Kidney (tissue), 14 donors: ENCODE results near the gene COMMD2. TPM values are rescaled to one million over a fixed set of nuclear protein-coding genes. Genes with fewer than 3 reads are reported as not detected.

Source experiments
- DNase-seq, 5 donors: peaks; one replicate each; pipeline ENCODE4 v3.0.0-alpha.2; 2013 to 2020
- FAIRE-seq: peaks from 2 replicates; lab custom pipeline; 2012; peaks lifted over from hg19 to GRCh38; lab: Jason Lieb, UNC
- H3K27ac ChIP-seq, 2 donors: one replicate each; pipeline ENCODE4 v1.7.0; 2013; ENCODE audit warnings: low read depth in 2 of 2, low read length in 2 of 2, inconsistent platforms in 1 of 2
- H3K27me3 ChIP-seq: one replicate; pipeline ENCODE4 v1.7.1; 2013; ENCODE audit warnings: low read length, inconsistent platforms; ENCODE audit not compliant: control insufficient read depth, insufficient read depth
- H3K36me3 ChIP-seq, 3 donors: one replicate each; pipeline versions ENCODE4 v1.7.0 to v1.7.1; 2013; ENCODE audit warnings: low read length in 3 of 3, control low read depth in 1 of 3, inconsistent platforms in 1 of 3; ENCODE audit not compliant: insufficient read depth in 3 of 3, control insufficient read depth in 2 of 3
- H3K4me1 ChIP-seq, 3 donors: one replicate each; pipeline versions ENCODE4 v1.7.0 to v1.7.1; 2013; ENCODE audit warnings: low read length in 3 of 3, inconsistent platforms in 1 of 3, low read depth in 1 of 3; ENCODE audit not compliant: control insufficient read depth in 2 of 3, insufficient read depth in 2 of 3
- H3K4me3 ChIP-seq, 3 donors: one replicate each; pipeline versions ENCODE4 v1.7.0 to v1.8.1; 2013; ENCODE audit warnings: low read length in 3 of 3, control low read depth in 1 of 3, inconsistent platforms in 1 of 3
- H3K9ac ChIP-seq, 3 donors: one replicate each; pipeline versions ENCODE4 v1.7.0 to v1.7.1; 2013; ENCODE audit warnings: low read length in 3 of 3, control low read depth in 1 of 3, inconsistent platforms in 1 of 3
- H3K9me3 ChIP-seq, 3 donors: one replicate each; pipeline versions ENCODE4 v1.7.0 to v1.7.1; 2013; ENCODE audit warnings: low read length in 3 of 3, control low read depth in 1 of 3, inconsistent platforms in 1 of 3; ENCODE audit not compliant: control insufficient read depth in 2 of 3, insufficient read depth in 1 of 3
- CTCF ChIP-seq: IDR thresholded peaks from 3 replicates; pipeline ENCODE4 v1.5.1; 2012; ENCODE audit warnings: mild to moderate bottlenecking, moderate library complexity, borderline replicate concordance; ENCODE audit not compliant: insufficient read depth; ENCODE audit errors: extremely low read depth
- intact Hi-C: fragments of 100-400 bp; cut with DNase I; formaldehyde crosslinking; loops from one replicate; pipeline ENCODE4 v1.11.1; 2022
- polyA plus RNA-seq: library from polyadenylated mRNA; stranded (reverse); fragments of 350-450 nt; fragmentation: Illumina TruSeq; extraction: RNeasy Lipid Tissue Mini Kit (QIAGEN cat#74804); gene quantifications from one replicate; pipeline ENCODE4 v1.2.3, GENCODE V29; 2014; ENCODE audit warnings: low read depth, low replicate concordance; ENCODE audit not compliant: insufficient read depth
- total RNA-seq: library from RNA; stranded (reverse); fragmentation: NEBNext Ultra II Directional; extraction: Animal tissue kit (Norgen Biotek cat#: 25700); gene quantifications from one replicate; pipeline ENCODE4 v1.2.1, GENCODE V29; 2021
- donor health status: control.
- donor health status: control.
- donor health status: control.
- donor health status: control.
- donor health status: control.
- donor health status: DM: yes; HTN: yes; CAD: no.
- donor health status: Normal renal cell carcinoma (clear cell type).

Gene COMMD2
- total and polyA plus RNA-seq, 2 donors from 2014 or later = 17.9 to 43.4 TPM

GRCh38 chr3:149790698-149791097 lies 38.4 kb upstream of the COMMD2 start:
- Histone ChIP-seq H3K36me3 (no peaks in the 10 kb centered on the region), H3K4me1 (no peaks in the 10 kb centered on the region), H3K9ac (no peak overlapping the region), H3K27ac (no peak overlapping the region), H3K9me3 (no peaks in the 10 kb centered on the region), H3K27me3 (no peaks in the 10 kb centered on the region), H3K4me3 (no peak overlapping the region)
- DNase-seq = no peak
- TF ChIP-seq CTCF = no peak
- FAIRE-seq = no peak
- intact Hi-C loops = no loop called here

- Histone ChIP-seq H3K27ac (no peak overlapping the region), H3K9ac (no peak overlapping the region), H3K36me3 (no peaks in the 10 kb centered on the region), H3K4me1 (no peaks in the 10 kb centered on the region), H3K9me3 (no peaks in the 10 kb centered on the region), H3K4me3 (no peak overlapping the region), H3K27me3 (no peaks in the 10 kb centered on the region)
- intact Hi-C loops = no loop called here
- no peak for FAIRE-seq
- TF ChIP-seq CTCF = no peak
- DNase-seq = no peak
These were observed 38.0 kb upstream of the COMMD2 start for GRCh38 chr3:149790268-149790667.

- H3K36me3 ChIP-seq = no peaks in the 10 kb centered on the region
- DNase-seq = no peak
- H3K4me3 ChIP-seq = no peak overlapping the region
- no peak for FAIRE-seq
- no peaks in the 10 kb centered on the region for H3K27me3 ChIP-seq
- no peaks in the 10 kb centered on the region for H3K4me1 ChIP-seq
- TF ChIP-seq CTCF = no peak
- intact Hi-C loops = no loop called here
- no peak overlapping the region for H3K9ac ChIP-seq
- H3K27ac ChIP-seq = no peak overlapping the region
- H3K9me3 ChIP-seq = no peaks in the 10 kb centered on the region
These were observed 31.9 kb upstream of the COMMD2 start for GRCh38 chr3:149784064-149784704.

GRCh38 chr3:149783576-149783975 lies 31.3 kb upstream of the COMMD2 start:
- FAIRE-seq (no peak), DNase-seq (no peak)
- H3K27ac ChIP-seq = no peak overlapping the region
- no peak for TF ChIP-seq CTCF
- H3K36me3 ChIP-seq = no peaks in the 10 kb centered on the region
- H3K27me3 ChIP-seq = no peaks in the 10 kb centered on the region
- H3K4me1 ChIP-seq = no peaks in the 10 kb centered on the region
- intact Hi-C loops = no loop called here
- H3K9ac ChIP-seq = no peak overlapping the region
- no peak overlapping the region for H3K4me3 ChIP-seq
- no peaks in the 10 kb centered on the region for H3K9me3 ChIP-seq
